ENCODE measurements around the gene STOML1.

The STOML1 gene

GRCh38 chr15:73959012-73959581 is 33.0 kb downstream of the STOML1 start:
- no peak for DNase-seq

- DNase-seq, result no peak
These were observed 34.3 kb downstream of the STOML1 start for GRCh38 chr15:73957785-73958184.

- no peak for DNase-seq
These were observed 34.8 kb downstream of the STOML1 start for GRCh38 chr15:73957276-73957675.

GRCh38 chr15:73956743-73957135 is 35.4 kb downstream of the STOML1 start:
- no peak for DNase-seq

- DNase-seq, result no peak
These were observed 36.0 kb downstream of the STOML1 start for GRCh38 chr15:73955861-73956742.

- no peak for DNase-seq
These were observed 36.8 kb downstream of the STOML1 start for GRCh38 chr15:73955326-73955725.

GRCh38 chr15:73954188-73955145 is 37.6 kb downstream of the STOML1 start:
- DNase-seq, result no peak

GRCh38 chr15:73952913-73953750 is 39.0 kb downstream of the STOML1 start:
- no peak for DNase-seq

GRCh38 chr15:73952171-73952912 is 39.8 kb downstream of the STOML1 start:
- DNase-seq, result no peak

- no peak for DNase-seq
These were observed 40.5 kb downstream of the STOML1 start for GRCh38 chr15:73951601-73952000.

- DNase-seq, result no peak
These were observed 41.1 kb downstream of the STOML1 start for GRCh38 chr15:73950831-73951561.

- no peak for DNase-seq
These were observed 41.6 kb downstream of the STOML1 start for GRCh38 chr15:73950479-73950830.

- DNase-seq, result no peak
These were observed 42.6 kb downstream of the STOML1 start for GRCh38 chr15:73949496-73949895.

GRCh38 chr15:73948982-73949381 is 43.1 kb downstream of the STOML1 start:
- DNase-seq, result no peak

GRCh38 chr15:73948396-73948795 is 43.7 kb downstream of the STOML1 start:
- no peak for DNase-seq

- no peak for DNase-seq
These were observed 44.4 kb downstream of the STOML1 start for GRCh38 chr15:73947651-73948050.

GRCh38 chr15:73946795-73947370 is 45.2 kb downstream of the STOML1 start:
- no peak for DNase-seq

GRCh38 chr15:73946046-73946721 is 45.9 kb downstream of the STOML1 start:
- no peak for DNase-seq

GRCh38 chr15:73945130-73945508 is 47.0 kb downstream of the STOML1 start:
- DNase-seq, result no peak
